Thoracic aorta (tissue), 2 donors: ENCODE results near the gene KRTAP10-12. TPM values are rescaled to one million over a fixed set of nuclear protein-coding genes. Genes with fewer than 3 reads are reported as not detected.

Experiments used
- ATAC-seq: fragments of 150-250 bp; one replicate; pipeline ENCODE4 v1.8.0; 2017; ENCODE audit warnings: low read depth; ENCODE audit not compliant: insufficient number of reproducible peaks, low FRiP score
- DNase-seq: peaks from one replicate; pipeline ENCODE4 v3.0.0-alpha.2; 2020; ENCODE audit warnings: low spot score
- H3K27ac ChIP-seq, 2 donors: fragments of 200-600 bp; sonication (generic); 1 replicate in 1 of 2; 2 replicates in 1 of 2; pipeline ENCODE4 v1.5.1; 2016; ENCODE audit warnings: mild to moderate bottlenecking in 2 of 2, moderate library complexity in 2 of 2
- H3K27me3 ChIP-seq: fragments of 200-600 bp; sonication (generic); replicated peaks from 2 replicates; pipeline ENCODE4 v1.6.0; 2016; ENCODE audit warnings: mild to moderate bottlenecking; ENCODE audit not compliant: insufficient read depth
- H3K36me3 ChIP-seq: fragments of 200-600 bp; sonication (generic); one replicate; pipeline ENCODE4 v1.5.1; 2016
- H3K4me1 ChIP-seq, 2 donors: fragments of 200-600 bp; sonication (generic); 1 replicate in 1 of 2; 2 replicates in 1 of 2; pipeline versions ENCODE4 v1.5.1 to v1.6.0; 2016; ENCODE audit warnings: low read depth in 2 of 2, mild to moderate bottlenecking in 1 of 2; ENCODE audit not compliant: control insufficient read depth in 1 of 2
- H3K4me3 ChIP-seq: fragments of 200-600 bp; sonication (generic); 2 replicates; pipeline ENCODE4 v1.5.1; 2016; ENCODE audit warnings: mild to moderate bottlenecking
- H3K9me3 ChIP-seq: fragments of 200-600 bp; sonication (generic); 2 replicates; pipeline ENCODE4 v1.5.1; 2016
- total RNA-seq, 2 donors: library from RNA; depleted of rRNA; stranded (reverse); fragments of >200 nt; gene quantifications; one replicate each; pipeline versions ENCODE4 v1.1.0 to v1.2.3, GENCODE V29; 2016
- TF ChIP-seq, protein P1 (sequence below): fragments of 200-600 bp; sonication (generic); IDR thresholded peaks from one replicate; pipeline ENCODE4 v1.5.1; 2019; ENCODE audit warnings: antibody characterized with exemption

KRTAP10-12 gene
- total RNA-seq, 2 donors from 2014 or later = not detected

DNA sequence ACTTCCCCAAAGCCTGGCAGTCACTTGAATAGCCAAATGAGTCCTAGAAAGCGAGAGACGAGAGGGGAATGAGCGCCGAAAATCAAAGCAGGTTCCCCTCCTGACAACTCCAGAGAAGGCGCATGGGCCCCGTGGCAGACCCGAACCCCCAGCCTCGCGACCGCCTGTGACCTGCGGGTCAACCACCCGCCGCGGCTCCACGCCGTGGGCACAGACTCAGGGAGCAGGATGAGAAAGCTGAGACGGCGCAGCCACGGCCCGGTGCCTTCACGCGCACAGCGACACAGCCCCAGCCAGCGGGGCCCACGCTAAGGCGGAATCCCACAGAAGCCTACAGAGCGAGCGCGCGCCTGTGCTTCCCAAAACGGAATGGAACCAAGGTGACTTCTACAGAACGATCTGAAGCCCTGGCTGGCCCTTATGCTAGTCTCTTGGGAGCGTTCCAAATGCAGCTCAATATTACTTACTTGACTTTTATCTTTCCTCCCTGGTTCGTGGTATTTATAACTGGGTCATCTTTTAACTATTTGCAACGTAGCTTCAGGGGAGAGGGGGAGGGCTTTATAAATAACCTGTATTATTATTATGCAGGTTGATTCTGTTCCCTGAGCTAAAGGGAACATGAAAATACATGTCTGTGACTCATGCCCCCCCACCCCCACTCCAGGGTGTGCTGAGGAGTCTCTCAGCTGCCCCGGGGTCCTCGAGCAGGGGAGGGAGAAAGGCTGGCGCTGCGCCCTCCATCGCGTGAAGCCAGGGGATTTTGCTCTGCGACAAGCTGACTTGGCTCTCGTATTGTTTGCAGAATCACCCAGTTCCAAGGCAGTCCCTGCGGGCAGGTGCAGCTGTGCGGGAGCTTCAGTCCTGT lies 12.7 kb downstream of the KRTAP10-12 start:
- DNase-seq = no peak
- peaks cover 10% of the 10 kb centered on the region for H3K27me3 ChIP-seq
- H3K4me3 ChIP-seq = peak overlapping the region; percentile 36
- no peaks in the 10 kb centered on the region for H3K4me1 ChIP-seq
- H3K36me3 ChIP-seq = no peaks in the 10 kb centered on the region
- no peaks in the 10 kb centered on the region for H3K9me3 ChIP-seq
- no peak overlapping the region for H3K27ac ChIP-seq
- no peak for ATAC-seq
- TF ChIP-seq, protein P1, sequence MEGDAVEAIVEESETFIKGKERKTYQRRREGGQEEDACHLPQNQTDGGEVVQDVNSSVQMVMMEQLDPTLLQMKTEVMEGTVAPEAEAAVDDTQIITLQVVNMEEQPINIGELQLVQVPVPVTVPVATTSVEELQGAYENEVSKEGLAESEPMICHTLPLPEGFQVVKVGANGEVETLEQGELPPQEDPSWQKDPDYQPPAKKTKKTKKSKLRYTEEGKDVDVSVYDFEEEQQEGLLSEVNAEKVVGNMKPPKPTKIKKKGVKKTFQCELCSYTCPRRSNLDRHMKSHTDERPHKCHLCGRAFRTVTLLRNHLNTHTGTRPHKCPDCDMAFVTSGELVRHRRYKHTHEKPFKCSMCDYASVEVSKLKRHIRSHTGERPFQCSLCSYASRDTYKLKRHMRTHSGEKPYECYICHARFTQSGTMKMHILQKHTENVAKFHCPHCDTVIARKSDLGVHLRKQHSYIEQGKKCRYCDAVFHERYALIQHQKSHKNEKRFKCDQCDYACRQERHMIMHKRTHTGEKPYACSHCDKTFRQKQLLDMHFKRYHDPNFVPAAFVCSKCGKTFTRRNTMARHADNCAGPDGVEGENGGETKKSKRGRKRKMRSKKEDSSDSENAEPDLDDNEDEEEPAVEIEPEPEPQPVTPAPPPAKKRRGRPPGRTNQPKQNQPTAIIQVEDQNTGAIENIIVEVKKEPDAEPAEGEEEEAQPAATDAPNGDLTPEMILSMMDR = no peak

DNA sequence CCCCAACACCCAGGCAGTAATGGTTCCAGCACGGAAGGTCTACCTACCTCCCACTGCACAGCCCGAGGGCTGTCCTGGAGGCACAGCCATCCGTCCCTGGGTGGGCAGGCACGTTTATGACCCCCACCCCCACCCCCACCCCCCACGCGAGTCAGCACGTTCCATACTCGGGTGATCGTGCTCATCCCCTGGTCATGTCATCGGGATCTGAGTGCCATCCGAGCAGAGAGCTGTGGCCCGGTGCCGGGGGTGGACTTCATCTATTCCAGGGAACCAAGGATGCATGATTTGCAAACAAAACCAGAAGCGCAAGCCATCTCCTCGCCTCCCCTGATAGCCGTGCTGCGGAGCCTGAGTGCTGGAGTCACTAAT lies 13.3 kb downstream of the KRTAP10-12 start:
- H3K27me3 ChIP-seq = peaks cover 10% of the 10 kb centered on the region
- TF ChIP-seq, protein P1 = no peak
- no peaks in the 10 kb centered on the region for H3K4me1 ChIP-seq
- H3K4me3 ChIP-seq = no peak overlapping the region
- H3K36me3 ChIP-seq = no peaks in the 10 kb centered on the region
- no peaks in the 10 kb centered on the region for H3K9me3 ChIP-seq
- DNase-seq (no peak), ATAC-seq (no peak)
- H3K27ac ChIP-seq = no peak overlapping the region

DNA sequence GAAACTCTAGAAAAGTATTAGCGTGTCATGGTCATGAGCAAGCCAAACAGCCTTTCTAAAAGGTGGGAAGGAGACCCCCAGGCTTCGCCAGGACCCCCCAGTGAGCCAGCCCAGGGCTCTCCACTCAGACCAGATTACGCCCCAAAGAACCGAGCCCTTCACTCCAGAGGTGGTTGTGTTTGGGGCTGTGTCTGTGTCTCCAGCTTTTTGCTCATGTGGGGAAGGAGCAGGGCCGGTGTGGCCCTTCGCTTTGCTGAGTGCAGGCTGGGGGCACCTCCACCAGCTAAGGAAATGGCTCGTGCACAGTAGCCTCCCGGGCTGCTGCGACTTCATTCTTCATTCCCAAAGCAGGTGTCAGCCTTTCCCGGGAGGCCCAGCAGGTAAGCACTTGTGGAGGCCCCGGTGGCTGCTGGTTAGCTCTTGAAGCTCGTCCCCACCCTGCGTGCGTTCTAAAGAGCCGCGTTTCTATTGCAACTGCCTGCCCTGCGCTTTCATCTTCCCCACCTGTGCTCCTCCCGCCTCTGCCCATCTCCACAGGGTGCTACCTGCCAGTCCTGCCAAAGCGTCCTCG lies 13.9 kb downstream of the KRTAP10-12 start:
- TF ChIP-seq, protein P1 = no peak
- Histone ChIP-seq H3K9me3 (no peaks in the 10 kb centered on the region), H3K4me1 (no peaks in the 10 kb centered on the region), H3K27me3 (peaks cover 10% of the 10 kb centered on the region), H3K27ac (no peak overlapping the region), H3K4me3 (no peak overlapping the region), H3K36me3 (no peaks in the 10 kb centered on the region)
- DNase-seq (no peak), ATAC-seq (no peak)

DNA sequence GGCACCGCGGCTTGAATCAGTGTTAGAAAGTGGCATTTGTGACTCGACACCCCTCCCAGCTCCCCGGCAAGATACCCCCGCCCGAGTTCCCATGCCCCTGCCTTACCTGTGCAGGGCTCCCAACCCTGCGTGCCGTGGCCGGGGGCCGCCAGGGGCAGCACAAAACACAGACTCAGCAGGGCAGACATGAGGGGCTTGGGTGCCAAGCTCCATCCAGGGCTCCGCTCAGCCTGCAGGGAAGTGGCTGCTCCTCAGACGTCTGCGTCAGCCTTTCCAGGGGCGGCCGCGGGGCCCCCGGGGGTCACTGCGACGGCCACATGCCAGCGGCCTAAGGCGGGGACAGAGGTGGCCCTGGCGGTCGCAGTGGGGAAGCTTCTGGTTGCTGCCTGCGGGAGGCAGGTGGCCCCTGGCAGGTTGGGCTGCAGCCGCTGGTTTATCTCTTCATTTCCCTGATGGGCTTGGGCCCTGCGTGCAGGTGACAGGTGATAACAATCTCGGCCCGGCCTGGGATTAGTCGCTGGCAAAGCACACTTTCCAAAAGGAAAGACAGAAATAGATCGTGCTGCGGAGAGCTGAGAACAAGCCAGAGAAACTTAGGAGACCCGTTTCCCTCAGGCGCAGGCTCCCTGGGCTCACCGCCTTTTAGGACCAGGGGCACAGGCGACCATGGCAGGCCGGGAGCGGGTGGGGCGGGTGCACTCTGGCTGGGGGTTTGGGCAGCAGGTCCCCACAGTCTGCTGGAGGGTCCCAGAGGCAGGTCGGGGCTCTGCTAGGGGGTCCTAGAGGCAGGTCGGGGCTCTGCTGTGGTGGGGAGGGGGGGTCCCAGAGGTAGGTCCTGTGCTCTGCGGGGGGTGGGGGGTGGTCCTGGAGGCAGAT lies 14.6 kb downstream of the KRTAP10-12 start, which contains the start of gene TSPEAR:
Gene TSPEAR, minus strand, starts transcription at position 246 of the 876 bp plus-strand sequence. Its CDS starts 58 bp downstream, at position 188.
- Histone ChIP-seq H3K27me3 (peaks cover 4% of the 10 kb centered on the region), H3K4me1 (no peaks in the 10 kb centered on the region), H3K4me3 (no peak within 1 kb of the TSS), H3K27ac (no peak within 1 kb of the TSS), H3K9me3 (no peaks in the 10 kb centered on the region), H3K36me3 (no peaks in the 10 kb centered on the region)
- no peak for DNase-seq
- ATAC-seq = no peak
- TF ChIP-seq, protein P1 = no peak
